Stimulated activated naive CD8-positive, alpha-beta T cell treated with anti-CD3 and anti-CD28 coated beads, Interleukin-15, amount 100 ng/mL, for 72 hours (primary cell): ENCODE measurements around the gene PLPP3.
A peak's percentile ranks its signal among the peaks of the same experiment; 100 is the strongest.

ENCODE experiments used
- ATAC-seq: fragments of 150-1000 bp; cut with Tn5 transposase; 2 replicates; pipeline ENCODE4 v1.10.0; 2021; ENCODE audit warnings: mild to moderate bottlenecking, moderate library complexity
- DNase-seq, 2 donors: peaks; one replicate each; pipeline ENCODE4 v3.0.0; 2021 to 2022
- H3K27ac Mint-ChIP-seq, 2 donors: one replicate each; pipeline ENCODE4 v1.8.0; 2022; ENCODE audit warnings: mild to moderate bottlenecking in 2 of 2, mixed read lengths in 2 of 2, moderate library complexity in 2 of 2
- H3K27me3 Mint-ChIP-seq: one replicate; pipeline ENCODE4 v1.8.0; 2022; ENCODE audit warnings: mixed read lengths
- H3K4me1 Mint-ChIP-seq: one replicate; pipeline ENCODE4 v1.8.0; 2022; ENCODE audit warnings: mild to moderate bottlenecking, mixed read lengths
- H3K4me3 Mint-ChIP-seq, 2 donors: one replicate each; pipeline ENCODE4 v1.8.0; 2022; ENCODE audit warnings: mild to moderate bottlenecking in 2 of 2, mixed read lengths in 2 of 2, moderate library complexity in 1 of 2
- H3K9me3 Mint-ChIP-seq, 2 donors: one replicate each; pipeline ENCODE4 v1.8.0; 2022; ENCODE audit warnings: mixed read lengths in 2 of 2

PLPP3 gene

GRCh38 chr1:56482486-56482885 is 96.9 kb downstream of the PLPP3 start:
- no peak overlapping the region for H3K27ac Mint-ChIP-seq
- no peaks in the 10 kb centered on the region for H3K4me1 Mint-ChIP-seq
- no peak overlapping the region for H3K4me3 Mint-ChIP-seq
- peaks cover 45% of the 10 kb centered on the region for H3K27me3 Mint-ChIP-seq
- DNase-seq: no peak
- no peak for ATAC-seq
- peaks cover 0 to 6% of the 10 kb centered on the region in 2 donors for H3K9me3 Mint-ChIP-seq

- Mint-ChIP-seq H3K27me3 (peaks cover 58% of the 10 kb centered on the region), H3K27ac (no peak overlapping the region), H3K4me1 (no peaks in the 10 kb centered on the region), H3K9me3 (peaks cover 0 to 12% of the 10 kb centered on the region in 2 donors), H3K4me3 (no peak overlapping the region)
- DNase-seq (no peak), ATAC-seq (no peak)
Observed at GRCh38 chr1:56481140-56481694, 98.1 kb downstream of the PLPP3 start.

- Mint-ChIP-seq H3K4me3 (no peak overlapping the region), H3K27ac (no peak overlapping the region), H3K9me3 (peaks cover 0 to 6% of the 10 kb centered on the region in 2 donors), H3K4me1 (no peaks in the 10 kb centered on the region), H3K27me3 (peaks cover 71% of the 10 kb centered on the region)
- DNase-seq (no peak), ATAC-seq (no peak)
Observed at GRCh38 chr1:56478734-56479133, 100.6 kb downstream of the PLPP3 start.

GRCh38 chr1:56477164-56478111 is 101.9 kb downstream of the PLPP3 start:
- no peak overlapping the region for H3K27ac Mint-ChIP-seq
- H3K9me3 Mint-ChIP-seq: peaks cover 0 to 6% of the 10 kb centered on the region in 2 donors
- DNase-seq: no peak
- H3K4me1 Mint-ChIP-seq: no peaks in the 10 kb centered on the region
- no peak overlapping the region for H3K4me3 Mint-ChIP-seq
- H3K27me3 Mint-ChIP-seq: peaks cover 68% of the 10 kb centered on the region
- ATAC-seq: no peak

- Mint-ChIP-seq H3K4me3 (no peak overlapping the region), H3K9me3 (peaks cover 0 to 6% of the 10 kb centered on the region in 2 donors), H3K27me3 (peaks cover 68% of the 10 kb centered on the region), H3K27ac (no peak overlapping the region), H3K4me1 (no peaks in the 10 kb centered on the region)
- ATAC-seq (no peak), DNase-seq (no peak)
Observed at GRCh38 chr1:56473582-56474270, 105.6 kb downstream of the PLPP3 start.

GRCh38 chr1:56472860-56473259 is 106.5 kb downstream of the PLPP3 start:
- DNase-seq: no peak
- Mint-ChIP-seq H3K27ac (no peak overlapping the region), H3K27me3 (peaks cover 61% of the 10 kb centered on the region), H3K4me1 (no peaks in the 10 kb centered on the region), H3K4me3 (no peak overlapping the region), H3K9me3 (peaks cover 0 to 6% of the 10 kb centered on the region in 2 donors)
- no peak for ATAC-seq

- Mint-ChIP-seq H3K4me1 (no peaks in the 10 kb centered on the region), H3K27ac (no peak overlapping the region), H3K4me3 (no peak overlapping the region), H3K9me3 (no peaks in the 10 kb centered on the region), H3K27me3 (peaks cover 32% of the 10 kb centered on the region)
- no peak for DNase-seq
- ATAC-seq: no peak
Observed at GRCh38 chr1:56469640-56470371, 109.6 kb downstream of the PLPP3 start.

- Mint-ChIP-seq H3K9me3 (no peaks in the 10 kb centered on the region), H3K27ac (no peak overlapping the region), H3K27me3 (peaks cover 32% of the 10 kb centered on the region), H3K4me1 (no peaks in the 10 kb centered on the region), H3K4me3 (no peak overlapping the region)
- DNase-seq (no peak), ATAC-seq (no peak)
Observed at GRCh38 chr1:56468518-56468917, 110.8 kb downstream of the PLPP3 start.

- ATAC-seq: no peak
- H3K9me3 Mint-ChIP-seq: no peaks in the 10 kb centered on the region
- no peak overlapping the region for H3K27ac Mint-ChIP-seq
- DNase-seq: no peak
- H3K4me3 Mint-ChIP-seq: no peak overlapping the region
- peaks cover 17% of the 10 kb centered on the region for H3K27me3 Mint-ChIP-seq
- H3K4me1 Mint-ChIP-seq: no peaks in the 10 kb centered on the region
Observed at GRCh38 chr1:56466538-56466937, 112.8 kb downstream of the PLPP3 start.

- Mint-ChIP-seq H3K4me1 (no peaks in the 10 kb centered on the region), H3K9me3 (no peaks in the 10 kb centered on the region), H3K27me3 (no peaks in the 10 kb centered on the region), H3K27ac (no peak overlapping the region), H3K4me3 (no peak overlapping the region)
- no peak for ATAC-seq
- DNase-seq: no peak
Observed at GRCh38 chr1:56464294-56464693, 115.1 kb downstream of the PLPP3 start.

GRCh38 chr1:56463376-56463775 is 116.0 kb downstream of the PLPP3 start:
- ATAC-seq: no peak
- no peaks in the 10 kb centered on the region for H3K9me3 Mint-ChIP-seq

GRCh38 chr1:56462209-56462608 is 117.2 kb downstream of the PLPP3 start:
- no peak for DNase-seq
- Mint-ChIP-seq H3K4me1 (no peaks in the 10 kb centered on the region), H3K27me3 (peaks cover 7% of the 10 kb centered on the region), H3K4me3 (no peak overlapping the region), H3K9me3 (no peaks in the 10 kb centered on the region), H3K27ac (peak overlapping the region in 1 of 2 donors; percentile 7)
- ATAC-seq: no peak

More at GRCh38 chr1:56463376-56463775, 116.0 kb downstream of the PLPP3 start:
- H3K4me1 Mint-ChIP-seq: no peaks in the 10 kb centered on the region
- no peaks in the 10 kb centered on the region for H3K27me3 Mint-ChIP-seq
- no peak overlapping the region for H3K27ac Mint-ChIP-seq
- H3K4me3 Mint-ChIP-seq: no peak overlapping the region
- no peak for DNase-seq

GRCh38 chr1:56461158-56462127 is 117.9 kb downstream of the PLPP3 start:
- no peak for ATAC-seq
- Mint-ChIP-seq H3K4me1 (no peaks in the 10 kb centered on the region), H3K27ac (no peak overlapping the region), H3K4me3 (no peak overlapping the region), H3K27me3 (peaks cover 7% of the 10 kb centered on the region), H3K9me3 (no peaks in the 10 kb centered on the region)
- DNase-seq: no peak

GRCh38 chr1:56459260-56459659 is 120.1 kb downstream of the PLPP3 start:
- H3K27me3 Mint-ChIP-seq: peaks cover 7% of the 10 kb centered on the region
- H3K9me3 Mint-ChIP-seq: no peaks in the 10 kb centered on the region

More at GRCh38 chr1:56459260-56459659, 120.1 kb downstream of the PLPP3 start:
- DNase-seq (no peak), ATAC-seq (no peak)
- Mint-ChIP-seq H3K4me3 (no peak overlapping the region), H3K27ac (no peak overlapping the region), H3K4me1 (no peaks in the 10 kb centered on the region)
